HG02588 (cell line): ENCODE measurements around the gene PPP2R5D.
"Not testable (repeated sequence)": the region's sequence is repeated elsewhere in the genome, so short reads cannot be mapped to it uniquely, and the experiment has no call there.

ENCODE experiments used
- ATAC-seq: cut with Tn5 transposase; IDR thresholded peaks from one replicate; pipeline ENCODE4 v1.9.1; 2021; ENCODE audit warnings: mild to moderate bottlenecking, moderate library complexity; ENCODE audit not compliant: unreplicated experiment

The PPP2R5D gene

GRCh38 chr6:42984001-42984923 is at the start of gene PPP2R5D:
PPP2R5D (plus strand) TSS chr6:42984570; CDS start chr6:42984678, 108 bp downstream.
- peak; percentile 91 for ATAC-seq

DNA sequence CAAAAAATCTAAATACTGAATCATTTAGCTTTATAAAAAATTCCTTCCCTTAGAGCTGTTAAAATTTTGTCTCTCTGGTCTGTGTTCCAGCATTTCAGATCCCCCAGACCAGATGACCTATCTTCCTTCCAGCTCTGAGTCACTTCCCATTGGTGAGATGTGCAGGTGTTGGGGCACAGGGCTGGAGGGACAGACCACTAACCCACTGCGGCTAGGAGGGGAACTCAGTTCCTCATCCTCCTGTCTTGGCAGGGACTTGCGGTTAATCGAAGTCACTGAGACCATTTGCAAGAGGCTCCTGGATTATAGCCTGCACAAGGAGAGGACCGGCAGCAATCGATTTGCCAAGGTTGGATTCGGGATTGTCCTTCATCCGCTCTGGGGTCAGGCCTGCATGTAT is 49.0 kb upstream of the PPP2R5D start:
- ATAC-seq, result no peak

GRCh38 chr6:42936398-42936797 is 48.0 kb upstream of the PPP2R5D start:
- no peak for ATAC-seq

DNA sequence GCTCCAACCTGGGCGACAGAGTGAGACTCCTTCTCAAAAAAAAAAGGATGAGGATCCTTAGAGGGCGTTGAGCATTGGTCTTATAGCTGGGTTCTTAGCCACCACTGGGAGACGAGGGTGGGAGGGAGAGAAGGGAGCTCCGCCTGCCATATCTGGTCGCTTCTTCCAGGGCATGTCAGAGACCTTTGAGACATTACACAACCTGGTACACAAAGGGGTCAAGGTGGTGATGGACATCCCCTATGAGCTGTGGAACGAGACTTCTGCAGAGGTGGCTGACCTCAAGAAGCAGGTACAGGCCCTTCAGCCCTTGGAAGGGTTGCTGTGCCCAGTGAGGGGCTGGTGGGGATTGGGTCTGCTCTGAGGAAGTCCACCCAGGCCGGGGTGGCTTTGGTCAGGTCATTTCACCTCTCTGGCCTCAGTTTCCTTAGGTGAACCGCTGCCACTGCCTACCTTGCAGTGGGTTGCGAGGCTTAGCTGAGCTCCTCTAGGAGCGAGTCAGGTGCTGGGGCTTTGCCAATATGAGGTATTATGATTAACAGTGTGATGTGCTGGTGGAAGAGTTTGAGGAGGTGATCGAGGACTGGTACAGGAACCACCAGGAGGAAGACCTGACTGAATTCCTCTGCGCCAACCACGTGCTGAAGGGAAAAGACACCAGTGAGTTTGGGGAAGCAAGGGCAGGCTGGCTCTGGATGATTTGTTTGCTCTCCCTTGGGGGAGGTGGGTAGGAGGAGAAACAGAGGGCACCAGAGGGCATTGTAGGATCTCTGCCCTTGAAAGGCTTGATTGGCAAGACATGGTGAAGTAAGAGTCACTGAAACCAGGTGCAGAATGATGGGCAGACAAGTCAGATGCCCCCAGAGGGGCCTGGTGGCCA is 46.6 kb upstream of the PPP2R5D start:
- ATAC-seq, result no peak

DNA sequence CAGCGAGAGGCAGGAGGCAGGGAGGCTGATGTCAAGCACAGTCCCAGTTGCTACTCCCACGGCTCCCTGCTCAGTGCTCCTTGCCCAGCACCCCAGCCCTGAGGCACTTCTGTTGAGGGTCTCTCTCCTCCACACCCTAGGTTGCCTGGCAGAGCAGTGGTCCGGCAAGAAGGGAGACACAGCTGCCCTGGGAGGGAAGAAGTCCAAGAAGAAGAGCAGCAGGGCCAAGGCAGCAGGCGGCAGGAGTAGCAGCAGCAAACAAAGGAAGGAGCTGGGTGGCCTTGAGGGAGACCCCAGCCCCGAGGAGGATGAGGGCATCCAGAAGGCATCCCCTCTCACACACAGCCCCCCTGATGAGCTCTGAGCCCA is 46.0 kb upstream of the PPP2R5D start:
- no peak for ATAC-seq

- no peak for ATAC-seq
Observed at GRCh38 chr6:42938987-42939809, 45.2 kb upstream of the PPP2R5D start.

DNA sequence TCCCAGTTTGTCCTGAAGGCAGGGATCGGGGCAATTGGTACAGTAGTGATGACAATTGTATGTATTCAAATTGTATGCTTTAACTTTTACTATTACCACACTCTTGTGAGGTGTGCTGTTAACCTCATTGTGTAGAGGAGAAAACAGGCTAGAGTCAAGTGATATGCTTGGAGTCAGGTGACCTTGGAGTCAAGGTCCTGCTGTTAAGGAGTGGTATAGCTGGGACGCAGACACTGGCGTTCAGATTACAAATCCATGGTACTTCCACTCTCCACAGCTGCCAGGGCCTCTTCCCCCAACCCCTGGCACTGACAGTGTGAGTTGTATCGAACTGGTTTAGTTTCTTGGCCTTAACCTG is 44.6 kb upstream of the PPP2R5D start:
- no peak for ATAC-seq

DNA sequence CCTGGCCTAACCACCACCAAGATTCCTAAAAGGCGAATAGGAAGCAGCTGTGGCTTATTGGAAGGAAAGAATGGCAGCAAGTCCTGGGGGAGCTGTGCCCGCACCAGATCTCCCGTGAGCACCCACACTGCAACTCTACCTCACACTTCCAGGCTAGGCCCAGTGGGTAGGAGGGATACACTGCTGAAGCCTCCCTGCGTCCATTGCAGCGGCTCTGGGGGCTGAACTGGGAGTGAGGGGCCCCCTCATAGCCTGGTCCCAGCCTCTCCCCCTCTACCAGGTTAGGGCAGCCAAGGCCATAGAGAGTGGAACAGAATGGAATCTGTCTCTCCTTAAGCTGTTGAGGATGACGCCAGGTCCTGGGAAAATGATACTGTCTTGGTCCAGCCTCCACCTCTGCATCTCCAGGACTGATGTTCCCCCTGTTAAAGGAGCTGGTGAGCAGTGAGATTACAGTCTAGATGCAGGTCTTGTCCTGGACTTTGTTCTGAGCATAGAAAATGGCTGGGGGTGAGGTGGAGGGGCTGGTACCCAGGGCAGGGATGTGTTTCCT is 43.8 kb upstream of the PPP2R5D start:
- ATAC-seq, result no peak

- not testable (repeated sequence) for ATAC-seq
Observed at GRCh38 chr6:42941356-42941755, 43.0 kb upstream of the PPP2R5D start.

DNA sequence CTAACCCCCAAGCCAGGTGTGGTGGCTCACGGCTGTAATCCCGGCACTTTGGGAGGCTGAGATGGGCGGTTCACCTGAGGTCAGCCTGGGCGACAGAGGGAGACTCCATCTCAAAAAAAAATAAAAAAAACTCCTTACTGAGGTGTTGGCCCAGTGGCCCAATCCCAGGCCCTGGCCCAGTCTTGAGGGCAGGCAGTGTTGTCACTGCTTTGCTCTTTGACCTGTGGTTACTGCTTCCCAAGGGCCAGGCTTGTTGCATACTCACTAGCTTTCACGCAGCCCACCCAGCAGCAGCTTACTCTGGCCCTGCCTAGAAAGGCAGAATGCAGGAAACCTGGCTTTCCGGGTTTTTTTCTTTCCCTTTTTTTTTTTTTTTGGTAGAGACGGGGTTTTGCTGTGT is 41.9 kb upstream of the PPP2R5D start:
- no peak for ATAC-seq

DNA sequence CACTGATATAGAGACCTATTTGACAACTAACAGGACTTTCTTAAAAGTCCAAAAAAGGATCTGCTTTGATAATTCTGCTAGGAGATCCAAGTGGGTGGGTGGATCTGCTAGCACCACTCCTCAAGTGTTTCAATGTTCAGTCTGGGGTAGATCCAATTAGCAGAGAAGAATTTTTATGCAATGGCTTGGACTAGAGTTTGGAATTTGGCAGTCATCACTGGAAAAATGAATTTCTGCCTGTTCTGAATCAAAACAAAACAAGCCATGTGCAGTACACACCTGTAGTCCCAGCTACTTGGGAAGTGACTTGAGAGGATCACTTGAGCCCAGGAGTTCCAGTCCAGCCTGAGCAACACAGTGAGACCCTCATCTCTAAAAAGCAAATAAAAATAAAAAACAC is 36.4 kb upstream of the PPP2R5D start:
- no peak for ATAC-seq

GRCh38 chr6:42952389-42952788 is 32.0 kb upstream of the PPP2R5D start:
- ATAC-seq, result no peak

- not testable (repeated sequence) for ATAC-seq
Observed at GRCh38 chr6:42954405-42954804, 30.0 kb upstream of the PPP2R5D start.

DNA sequence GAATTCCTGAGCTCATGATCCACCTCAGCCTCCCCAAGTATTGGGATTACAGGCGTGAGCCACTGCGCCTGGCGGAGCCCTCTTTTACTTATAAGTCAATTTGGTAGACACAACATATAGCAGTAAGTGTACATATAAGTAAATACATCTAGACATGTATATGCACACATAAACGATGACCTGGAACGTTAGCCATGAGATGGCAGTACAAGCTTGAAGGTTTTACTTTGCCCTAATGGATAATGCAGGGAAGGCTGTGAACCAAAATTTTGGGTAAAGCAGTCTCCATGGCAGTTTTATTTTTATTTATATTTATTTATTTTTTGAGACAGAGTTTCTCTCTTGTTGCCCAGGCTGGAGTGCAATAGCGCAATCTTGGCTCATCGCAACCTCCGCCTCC is 26.2 kb upstream of the PPP2R5D start:
- ATAC-seq, result no peak

GRCh38 chr6:42959917-42960242 is 24.5 kb upstream of the PPP2R5D start:
- ATAC-seq, result no peak

GRCh38 chr6:42960243-42961019 is 23.9 kb upstream of the PPP2R5D start, which contains the start of gene GNMT:
GNMT (plus strand) TSS chr6:42960754; CDS start chr6:42960768, 14 bp downstream.
- ATAC-seq, result no peak

DNA sequence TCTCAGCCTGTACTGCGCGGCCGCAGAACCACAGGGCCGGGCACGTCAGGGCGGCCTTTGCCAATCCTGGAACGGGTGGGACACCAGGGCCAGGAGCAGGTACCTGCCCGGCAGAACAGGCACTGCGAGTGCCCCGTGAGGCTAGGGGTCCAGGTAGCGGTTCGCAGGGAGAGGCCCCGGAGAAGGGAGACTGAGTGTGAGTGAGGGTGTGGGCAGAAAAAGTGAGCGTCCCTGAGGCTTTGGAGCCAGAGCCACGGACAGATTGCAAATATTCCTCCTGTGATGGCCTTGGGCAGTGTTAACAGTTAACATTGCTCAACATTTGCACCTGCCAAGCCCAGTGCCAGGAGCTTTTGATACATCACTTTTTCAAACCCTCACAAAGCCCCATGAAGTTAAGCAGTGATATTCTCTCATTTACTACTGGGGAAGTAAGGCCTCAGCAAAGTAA is 23.3 kb upstream of the PPP2R5D start:
- ATAC-seq, result no peak

DNA sequence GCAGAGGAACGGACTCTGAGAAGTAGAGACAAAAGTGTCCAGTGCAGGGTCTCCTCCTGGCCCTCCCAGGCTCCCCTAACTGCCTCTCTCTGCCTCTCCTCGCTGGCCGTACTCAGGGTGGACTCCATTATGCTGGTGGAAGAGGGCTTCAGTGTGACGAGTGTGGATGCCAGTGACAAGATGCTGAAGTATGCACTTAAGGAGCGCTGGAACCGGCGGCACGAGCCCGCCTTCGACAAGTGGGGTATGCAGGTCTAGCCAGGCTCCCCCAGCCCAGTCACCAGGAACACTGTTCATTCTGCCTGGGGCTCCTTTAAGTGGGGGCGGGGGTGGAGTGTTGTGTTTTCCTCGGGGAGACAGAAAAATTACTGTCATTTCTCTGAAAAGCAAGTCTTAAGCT is 22.3 kb upstream of the PPP2R5D start:
- ATAC-seq, result no peak

- ATAC-seq, result no peak
Observed at GRCh38 chr6:42962502-42963178, 21.7 kb upstream of the PPP2R5D start.
